ENCODE measurements around the gene SPN. TPM values are rescaled to one million over a fixed set of nuclear protein-coding genes. Genes with fewer than 3 reads are reported as not detected.
"Not testable (repeated sequence)": the region's sequence is repeated elsewhere in the genome, so short reads cannot be mapped to it uniquely, and the experiment has no call there.

The SPN gene
- total and polyA plus RNA-seq, 2 experiments from 2014 or later = not detected

DNA sequence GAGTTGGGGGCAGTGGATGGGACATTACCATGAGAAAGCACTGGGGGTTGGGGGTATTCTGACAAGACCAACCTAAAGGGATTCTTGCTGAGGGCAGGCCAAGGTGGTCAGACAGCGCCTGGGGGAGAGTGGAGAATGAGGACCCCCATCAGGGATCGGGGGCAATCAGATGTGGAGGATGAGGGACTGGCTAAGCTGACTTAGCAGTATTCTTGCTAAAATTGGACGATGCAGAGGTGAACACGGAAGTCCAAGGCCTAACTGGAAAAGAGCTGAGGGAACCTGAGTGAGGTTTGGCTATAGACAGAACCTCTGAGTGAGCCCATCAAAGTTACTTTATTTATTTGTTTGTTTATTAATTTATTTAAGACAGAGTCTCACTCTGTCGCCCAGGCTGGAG lies 25.1 kb downstream of the SPN start:
- Histone ChIP-seq H2AFZ (no peak overlapping the region), H3K9me2 (ENCODE audit: insufficient read depth) (no peaks in the 10 kb centered on the region), H3K27ac (no peak overlapping the region), H3K79me2 (ENCODE audit: insufficient read depth) (no peaks in the 10 kb centered on the region), H3K4me2 (ENCODE audit: unreplicated experiment) (no peak overlapping the region), H3K9ac (no peak overlapping the region), H3K27me3 (replicated peaks; ENCODE audit: insufficient read depth) (no peaks in the 10 kb centered on the region), H3K4me3 (no peak overlapping the region), H4K20me1 (ENCODE audit: insufficient read depth) (no peaks in the 10 kb centered on the region), H3F3A (ENCODE audit: insufficient read depth) (no peaks in the 10 kb centered on the region), H3K36me3 (ENCODE audit: low read depth) (no peaks in the 10 kb centered on the region), H3K4me1 (ENCODE audit: insufficient read depth) (no peaks in the 10 kb centered on the region), H3K9me3 (ENCODE audit: low read depth) (no peaks in the 10 kb centered on the region)
- TF ChIP-seq EZH2 (IDR thresholded peaks at IDR 0.05; ENCODE audit: insufficient read depth, poor library complexity, severe bottlenecking) (no peak), EZH2phosphoT487 (IDR thresholded peaks at IDR 0.05; ENCODE audit: insufficient read depth, low read depth) (no peak)
- DNase-seq = no peak
- in situ Hi-C loops (cut with MboI) = no loop called here
- 66 to 69% methylated on average over 5 of the region's 5 CpGs for WGBS, 2 experiments (ENCODE audit: low coverage in 1 of 2, low lambda C conversion rate in 2 of 2, missing lambda C conversion rate in 2 of 2)

DNA sequence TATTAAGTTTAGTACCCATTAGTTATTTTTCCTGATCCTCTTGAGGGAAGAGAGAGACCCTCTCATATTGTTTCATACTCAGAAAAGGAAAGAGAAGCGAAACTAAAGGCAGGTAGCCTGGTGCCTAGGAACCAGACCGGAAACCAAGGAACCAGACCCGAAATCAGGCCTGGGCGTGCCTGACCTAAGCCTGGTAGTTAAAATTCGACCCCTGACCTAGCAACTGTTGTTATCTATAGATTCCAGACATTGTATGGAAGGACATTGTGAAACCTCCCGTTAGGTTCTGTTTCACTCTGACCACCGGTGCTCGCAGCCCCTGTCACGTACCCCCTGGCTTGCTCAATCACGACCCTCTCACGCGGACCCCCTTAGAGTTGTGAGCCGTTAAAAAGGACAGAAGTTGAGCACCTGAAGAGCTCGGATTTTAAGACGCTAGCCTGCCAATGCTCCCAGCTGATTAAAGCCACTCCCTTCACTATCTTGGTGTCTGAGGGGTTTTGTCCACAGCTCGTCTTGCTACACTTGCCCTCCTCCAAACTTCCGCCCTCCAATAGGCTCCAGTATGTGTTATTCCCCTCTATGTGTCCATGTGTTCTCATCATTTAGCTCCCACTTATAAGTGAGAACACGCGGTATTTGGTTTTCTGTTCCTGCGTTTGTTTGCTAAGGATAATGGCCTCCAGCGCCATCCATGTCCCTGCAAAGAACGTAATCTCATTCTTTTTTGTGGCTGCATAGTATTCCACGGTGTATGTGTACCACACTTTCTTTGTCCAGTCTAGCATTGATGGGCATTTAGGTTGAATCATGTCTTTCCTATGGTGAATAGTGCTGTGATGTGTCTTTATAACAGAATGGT lies 26.7 kb downstream of the SPN start:
- H3K4me1 ChIP-seq (ENCODE audit: insufficient read depth); H3K9me2 ChIP-seq (ENCODE audit: insufficient read depth); H3K4me3 ChIP-seq; H3K79me2 ChIP-seq (ENCODE audit: insufficient read depth); H3K36me3 ChIP-seq (ENCODE audit: low read depth); in situ Hi-C loops (cut with MboI); H2AFZ ChIP-seq; H3K9me3 ChIP-seq (ENCODE audit: low read depth); DNase-seq; H4K20me1 ChIP-seq (ENCODE audit: insufficient read depth); H3F3A ChIP-seq (ENCODE audit: insufficient read depth); H3K27me3 ChIP-seq (replicated peaks; ENCODE audit: insufficient read depth); H3K9ac ChIP-seq; H3K27ac ChIP-seq; H3K4me2 ChIP-seq (ENCODE audit: unreplicated experiment): not testable (repeated sequence)
- WGBS, 2 experiments (ENCODE audit: low coverage in 1 of 2, low lambda C conversion rate in 2 of 2, missing lambda C conversion rate in 2 of 2) = 90 to 91% methylated on average over 21 to 23 of the region's 23 CpGs

GRCh38 chr16:29692606-29693005 lies 29.6 kb downstream of the SPN start:
- H4K20me1 ChIP-seq (ENCODE audit: insufficient read depth); H3K9me3 ChIP-seq (ENCODE audit: low read depth); H3F3A ChIP-seq (ENCODE audit: insufficient read depth); H3K4me2 ChIP-seq (ENCODE audit: unreplicated experiment); in situ Hi-C loops (cut with MboI); H3K27ac ChIP-seq; H3K36me3 ChIP-seq (ENCODE audit: low read depth); H3K4me3 ChIP-seq; H3K9ac ChIP-seq; H2AFZ ChIP-seq; H3K9me2 ChIP-seq (ENCODE audit: insufficient read depth); DNase-seq; H3K27me3 ChIP-seq (replicated peaks; ENCODE audit: insufficient read depth); H3K4me1 ChIP-seq (ENCODE audit: insufficient read depth); H3K79me2 ChIP-seq (ENCODE audit: insufficient read depth): not testable (repeated sequence)
- WGBS, 2 experiments (ENCODE audit: low coverage in 1 of 2, low lambda C conversion rate in 2 of 2, missing lambda C conversion rate in 2 of 2) = 96 to 98% methylated on average over 26 of the region's 26 CpGs

DNA sequence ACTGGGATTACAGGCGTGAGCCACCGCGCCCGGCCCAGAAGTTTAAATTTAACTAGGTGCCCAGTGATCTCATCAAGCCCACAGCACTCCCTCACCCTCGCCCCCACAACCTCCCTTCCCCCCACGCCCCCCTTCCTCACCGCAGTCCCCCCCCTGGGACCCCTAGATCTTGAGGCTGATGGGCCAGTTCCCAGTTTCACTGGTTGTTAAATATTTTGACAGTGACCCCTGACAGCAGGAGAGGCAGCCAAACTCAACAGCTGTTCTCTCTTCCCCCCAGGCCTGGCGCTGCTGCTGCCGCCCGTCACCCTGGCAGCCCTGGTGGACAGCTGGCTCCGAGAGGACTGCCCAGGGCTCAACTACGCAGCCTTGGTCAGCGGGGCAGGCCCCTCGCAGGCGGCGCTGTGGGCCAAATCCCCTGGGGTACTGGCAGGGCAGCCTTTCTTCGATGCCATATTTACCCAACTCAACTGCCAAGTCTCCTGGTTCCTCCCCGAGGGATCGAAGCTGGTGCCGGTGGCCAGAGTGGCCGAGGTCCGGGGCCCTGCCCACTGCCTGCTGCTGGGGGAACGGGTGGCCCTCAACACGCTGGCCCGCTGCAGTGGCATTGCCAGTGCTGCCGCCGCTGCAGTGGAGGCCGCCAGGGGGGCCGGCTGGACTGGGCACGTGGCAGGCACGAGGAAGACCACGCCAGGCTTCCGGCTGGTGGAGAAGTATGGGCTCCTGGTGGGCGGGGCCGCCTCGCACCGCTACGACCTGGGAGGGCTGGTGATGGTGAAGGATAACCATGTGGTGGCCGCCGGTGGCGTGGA lies 31.5 kb downstream of the SPN start:
- Histone ChIP-seq H3K4me2 (ENCODE audit: unreplicated experiment) (no peak overlapping the region), H3K4me3 (no peak overlapping the region), H3K27me3 (replicated peaks; ENCODE audit: insufficient read depth) (no peaks in the 10 kb centered on the region; the same call in 1 of the 2 replicates), H3K27ac (no peak overlapping the region), H3K79me2 (ENCODE audit: insufficient read depth) (no peaks in the 10 kb centered on the region), H3K9ac (no peak overlapping the region), H3K4me1 (ENCODE audit: insufficient read depth) (no peaks in the 10 kb centered on the region), H2AFZ (no peak overlapping the region), H4K20me1 (ENCODE audit: insufficient read depth) (no peaks in the 10 kb centered on the region), H3K36me3 (ENCODE audit: low read depth) (no peaks in the 10 kb centered on the region), H3K9me2 (ENCODE audit: insufficient read depth) (no peaks in the 10 kb centered on the region), H3K9me3 (ENCODE audit: low read depth) (no peaks in the 10 kb centered on the region), H3F3A (ENCODE audit: insufficient read depth) (no peaks in the 10 kb centered on the region)
- in situ Hi-C loops (cut with MboI) = no loop called here
- DNase-seq = no peak
- WGBS, 2 experiments (ENCODE audit: low coverage in 1 of 2, low lambda C conversion rate in 2 of 2, missing lambda C conversion rate in 2 of 2) = 91 to 95% methylated on average over 24 to 35 of the region's 41 CpGs
- TF ChIP-seq EZH2phosphoT487 (IDR thresholded peaks at IDR 0.05; ENCODE audit: insufficient read depth, low read depth) (no peak), EZH2 (IDR thresholded peaks at IDR 0.05; ENCODE audit: insufficient read depth, poor library complexity, severe bottlenecking) (no peak)

- WGBS, 2 experiments (ENCODE audit: low coverage in 1 of 2, low lambda C conversion rate in 2 of 2, missing lambda C conversion rate in 2 of 2) = 97 to 100% methylated on average over 2 to 3 of the region's 3 CpGs
- in situ Hi-C loops (cut with MboI); H3K79me2 ChIP-seq (ENCODE audit: insufficient read depth); H3K4me2 ChIP-seq (ENCODE audit: unreplicated experiment); H3K27me3 ChIP-seq (replicated peaks; ENCODE audit: insufficient read depth); H3K9me3 ChIP-seq (ENCODE audit: low read depth); H3K4me3 ChIP-seq; H3F3A ChIP-seq (ENCODE audit: insufficient read depth); DNase-seq; H3K27ac ChIP-seq; H2AFZ ChIP-seq; H3K36me3 ChIP-seq (ENCODE audit: low read depth); H3K9me2 ChIP-seq (ENCODE audit: insufficient read depth); H3K4me1 ChIP-seq (ENCODE audit: insufficient read depth); H4K20me1 ChIP-seq (ENCODE audit: insufficient read depth); H3K9ac ChIP-seq: not testable (repeated sequence)
Measured at GRCh38 chr16:29695675-29696074, 32.6 kb downstream of the SPN start.
